Cerebellar cortex (tissue), 1 donor: ENCODE results near the gene AK5.

Experiments
- DNase-seq: peaks from one replicate; pipeline ENCODE4 v3.0.0-alpha.2; 2015; ENCODE audit warnings: low spot score

Gene AK5

GRCh38 chr1:77438236-77438913, 156.6 kb downstream of the AK5 start:
- no peak for DNase-seq

- no peak for DNase-seq
Measured at GRCh38 chr1:77446841-77447555, 165.2 kb downstream of the AK5 start.

- no peak for DNase-seq
Measured at GRCh38 chr1:77447669-77448068, 165.8 kb downstream of the AK5 start.

- no peak for DNase-seq
Measured at GRCh38 chr1:77459881-77460280, 178.1 kb downstream of the AK5 start.

- no peak for DNase-seq
Measured at GRCh38 chr1:77461691-77462090, 179.9 kb downstream of the AK5 start.

- no peak for DNase-seq
Measured at GRCh38 chr1:77463216-77463615, 181.4 kb downstream of the AK5 start.

- DNase-seq = no peak
Measured at GRCh38 chr1:77465139-77465538, 183.3 kb downstream of the AK5 start.

- no peak for DNase-seq
Measured at GRCh38 chr1:77465922-77466321, 184.1 kb downstream of the AK5 start.

- no peak for DNase-seq
Measured at GRCh38 chr1:77467021-77467595, 185.3 kb downstream of the AK5 start.

GRCh38 chr1:77467741-77468140, 185.9 kb downstream of the AK5 start:
- no peak for DNase-seq

- DNase-seq = no peak
Measured at GRCh38 chr1:77468257-77468948, 186.6 kb downstream of the AK5 start.

- DNase-seq = no peak
Measured at GRCh38 chr1:77468949-77469710, 187.3 kb downstream of the AK5 start.

- DNase-seq = no peak
Measured at GRCh38 chr1:77471691-77472090, 189.9 kb downstream of the AK5 start.

- DNase-seq = no peak
Measured at GRCh38 chr1:77473690-77474089, 191.9 kb downstream of the AK5 start.

- DNase-seq = no peak
Measured at GRCh38 chr1:77475641-77476040, 193.8 kb downstream of the AK5 start.

- DNase-seq = no peak
Measured at GRCh38 chr1:77476475-77476874, 194.7 kb downstream of the AK5 start.

- no peak for DNase-seq
Measured at GRCh38 chr1:77484334-77484733, 202.5 kb downstream of the AK5 start.

GRCh38 chr1:77484926-77485325, 203.1 kb downstream of the AK5 start:
- DNase-seq = no peak

- no peak for DNase-seq
Measured at GRCh38 chr1:77487631-77488030, 205.8 kb downstream of the AK5 start.

GRCh38 chr1:77489910-77490309, 208.1 kb downstream of the AK5 start:
- DNase-seq = no peak

GRCh38 chr1:77494026-77494425, 212.2 kb downstream of the AK5 start:
- no peak for DNase-seq

- DNase-seq = no peak
Measured at GRCh38 chr1:77498918-77499317, 217.1 kb downstream of the AK5 start.
